ENCODE results near the gene TRAPPC10.
A peak's percentile ranks its signal among the peaks of the same experiment; 100 is the strongest.

TRAPPC10 gene

DNA sequence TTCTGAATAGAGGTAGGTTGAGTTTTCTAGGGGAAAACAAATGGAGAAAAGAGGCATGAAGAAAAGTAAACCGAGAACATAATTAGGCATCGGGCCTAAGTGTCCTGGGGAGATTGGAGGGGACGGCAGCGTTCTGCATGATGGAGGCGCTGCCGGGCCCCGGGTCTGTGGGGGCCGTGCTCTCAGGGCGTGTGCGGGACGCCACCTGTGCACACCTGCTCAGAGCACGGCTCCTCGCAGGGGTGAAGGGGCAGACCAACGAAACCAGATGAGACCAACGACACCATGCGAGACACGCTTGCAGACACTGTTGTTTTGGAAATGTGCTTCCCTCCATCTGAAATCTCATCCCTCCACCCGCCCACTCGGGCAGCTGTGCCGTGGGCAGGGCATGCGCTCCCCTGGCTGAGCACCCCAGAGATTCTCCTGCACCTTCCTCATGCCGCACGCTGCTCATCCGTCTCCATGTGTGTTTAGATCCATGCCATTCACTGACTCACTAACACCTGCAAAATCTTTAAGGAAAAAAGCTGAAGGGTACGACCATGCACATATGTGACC lies 28.2 kb upstream of the TRAPPC10 start:
- ATAC-seq = no peak

GRCh38 chr21:43984905-43985689 lies 27.0 kb upstream of the TRAPPC10 start:
- ATAC-seq = peak; percentile 9 to 51

- ATAC-seq = no peak
These were observed 26.3 kb upstream of the TRAPPC10 start for GRCh38 chr21:43985690-43986251.

- ATAC-seq = no peak
These were observed 25.3 kb upstream of the TRAPPC10 start for GRCh38 chr21:43986544-43987451.

GRCh38 chr21:43987509-43987908 lies 24.6 kb upstream of the TRAPPC10 start:
- no peak for ATAC-seq

GRCh38 chr21:43988016-43988415 lies 24.1 kb upstream of the TRAPPC10 start:
- no peak for ATAC-seq

GRCh38 chr21:43988506-43989230 lies 23.4 kb upstream of the TRAPPC10 start:
- no peak for ATAC-seq

DNA sequence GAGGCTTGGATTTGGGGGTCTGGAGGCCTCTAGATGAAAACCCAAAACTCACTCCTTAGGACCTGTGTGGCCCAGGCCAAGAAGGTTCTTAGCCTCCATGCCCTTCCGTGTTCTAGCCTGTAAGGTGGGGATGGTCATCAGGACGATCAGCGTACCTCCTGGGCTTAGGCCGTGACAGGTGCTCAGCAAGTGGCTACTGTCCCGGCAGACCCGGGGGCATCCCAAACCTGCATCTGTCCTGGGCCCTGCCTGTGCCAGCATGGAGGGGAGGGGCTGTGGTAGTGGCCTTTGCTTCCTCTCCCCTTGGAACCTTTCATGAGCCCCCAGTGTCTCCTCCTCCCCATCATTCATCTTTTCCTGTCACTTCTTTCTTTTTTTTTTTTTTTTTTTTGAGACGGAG lies 22.7 kb upstream of the TRAPPC10 start:
- ATAC-seq = no peak

DNA sequence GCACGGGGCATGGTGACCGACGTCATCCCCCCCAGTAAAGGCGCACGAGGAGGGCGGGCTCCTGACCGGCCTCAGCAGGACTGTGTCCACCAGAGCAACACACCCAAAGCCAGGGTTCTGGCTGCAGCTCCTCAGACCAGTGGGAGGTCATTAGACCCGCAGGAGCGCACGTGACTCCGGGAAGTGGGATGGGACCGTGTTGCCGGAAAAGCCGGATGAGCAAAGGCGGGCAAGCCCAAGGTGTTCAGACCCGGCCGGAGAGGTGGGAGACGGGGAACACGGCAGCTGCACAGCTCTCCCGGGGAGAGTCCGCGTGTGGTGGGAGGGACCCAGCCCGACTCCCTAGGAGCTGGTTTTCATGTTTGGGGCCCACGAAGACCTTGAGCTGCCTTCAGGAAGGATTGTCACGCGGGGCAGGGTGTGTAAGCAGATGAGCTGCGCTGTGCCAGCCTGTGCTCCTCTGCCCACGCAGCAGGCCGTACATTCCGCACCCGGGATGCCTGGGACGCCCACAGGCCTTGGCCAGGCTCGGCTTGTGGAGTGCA lies 20.6 kb upstream of the TRAPPC10 start:
- ATAC-seq = no peak

GRCh38 chr21:43992121-43992520 lies 20.0 kb upstream of the TRAPPC10 start:
- no peak for ATAC-seq

GRCh38 chr21:43993420-43993934 lies 18.6 kb upstream of the TRAPPC10 start:
- ATAC-seq = no peak

DNA sequence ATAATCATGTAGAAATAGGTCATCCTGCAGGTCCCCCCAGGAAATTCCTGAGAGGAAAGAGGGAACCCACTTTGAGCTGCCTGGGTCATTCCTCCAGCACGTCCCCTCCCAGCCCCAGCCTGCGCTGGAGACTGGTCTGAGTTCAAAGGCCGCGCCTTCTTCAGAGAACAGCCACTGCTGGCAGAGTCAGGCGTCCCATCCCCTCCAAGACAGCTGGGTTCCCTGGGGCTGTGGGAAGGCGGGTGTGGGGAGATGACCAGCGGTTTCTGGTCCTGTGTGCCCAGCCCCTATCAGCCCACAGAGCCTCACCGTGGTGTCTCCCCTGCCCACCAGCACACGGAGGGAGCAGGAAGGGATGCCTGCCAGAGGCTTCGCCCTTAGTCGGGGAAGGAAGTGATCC lies 18.0 kb upstream of the TRAPPC10 start:
- ATAC-seq = no peak

GRCh38 chr21:43994646-43995045 lies 17.5 kb upstream of the TRAPPC10 start:
- ATAC-seq = no peak

- ATAC-seq = no peak
These were observed 16.5 kb upstream of the TRAPPC10 start for GRCh38 chr21:43995521-43996105.

DNA sequence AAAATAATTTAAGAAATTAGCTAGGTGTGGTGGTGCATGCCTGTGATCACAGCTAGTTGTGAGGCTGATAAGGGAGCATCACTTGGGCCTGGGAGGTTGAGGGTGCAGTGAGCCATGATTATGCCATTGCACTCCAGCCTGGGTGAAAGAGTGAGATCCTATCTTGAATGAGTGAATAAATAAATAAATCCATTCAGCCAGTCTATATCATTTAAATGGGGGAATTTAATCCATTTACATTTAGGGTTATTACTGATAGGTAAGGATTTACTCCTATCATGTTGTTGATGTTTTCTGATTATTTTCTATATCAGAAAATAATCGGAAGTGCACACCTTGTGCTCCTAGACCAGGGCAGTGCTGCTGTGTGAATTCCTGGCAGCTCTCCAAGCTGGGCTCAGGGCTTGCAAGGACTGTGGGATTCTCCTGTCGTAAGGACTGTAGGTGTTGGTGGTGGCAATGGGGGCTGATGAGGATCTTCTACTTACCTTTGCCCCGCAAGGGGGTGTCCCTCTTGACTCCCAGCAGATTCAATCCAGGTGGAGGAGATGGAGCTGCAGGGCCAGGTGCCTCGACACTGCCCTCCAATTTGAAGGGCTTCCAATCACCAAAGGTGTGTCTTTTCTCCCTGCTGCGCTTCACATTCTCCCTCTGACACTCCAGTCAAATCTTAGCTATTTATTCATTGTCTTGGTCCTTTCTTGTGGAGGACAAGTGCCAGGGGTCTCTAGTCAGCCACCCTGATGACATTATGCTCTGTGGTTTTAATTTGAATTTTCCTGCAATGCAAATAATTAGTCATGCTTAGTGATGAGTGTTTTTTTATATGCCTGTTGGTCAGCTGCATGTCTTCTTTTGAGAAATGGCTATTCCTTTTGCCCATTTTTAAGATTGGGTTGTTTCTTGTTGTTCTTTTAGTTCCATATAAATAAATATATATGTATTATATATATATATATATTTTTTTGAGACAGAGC lies 14.1 kb upstream of the TRAPPC10 start:
- ATAC-seq = no peak

DNA sequence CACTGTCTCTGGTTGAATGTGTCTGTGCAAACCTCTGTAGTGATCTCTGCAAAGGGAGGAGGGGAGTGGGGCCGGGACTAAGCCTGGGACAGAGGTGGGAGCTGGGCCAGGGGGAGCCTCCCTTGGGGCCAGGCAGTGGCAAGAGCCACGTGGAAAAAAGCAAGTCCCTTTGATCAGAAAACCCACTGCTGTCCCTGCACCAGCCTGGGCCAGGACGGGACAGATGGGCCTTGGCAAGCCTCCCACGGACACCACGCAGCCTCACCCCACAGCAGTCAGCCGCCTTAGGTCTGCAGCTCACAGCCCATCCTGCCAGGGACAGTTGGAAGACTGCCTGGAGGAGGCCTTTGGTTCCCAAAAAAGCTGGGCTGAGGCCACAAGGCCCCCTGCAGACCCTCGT lies 11.7 kb upstream of the TRAPPC10 start:
- no peak for ATAC-seq

GRCh38 chr21:44002511-44002910 lies 9.6 kb upstream of the TRAPPC10 start:
- ATAC-seq = no peak

- no peak for ATAC-seq
These were observed 8.7 kb upstream of the TRAPPC10 start for GRCh38 chr21:44003307-44003966.

DNA sequence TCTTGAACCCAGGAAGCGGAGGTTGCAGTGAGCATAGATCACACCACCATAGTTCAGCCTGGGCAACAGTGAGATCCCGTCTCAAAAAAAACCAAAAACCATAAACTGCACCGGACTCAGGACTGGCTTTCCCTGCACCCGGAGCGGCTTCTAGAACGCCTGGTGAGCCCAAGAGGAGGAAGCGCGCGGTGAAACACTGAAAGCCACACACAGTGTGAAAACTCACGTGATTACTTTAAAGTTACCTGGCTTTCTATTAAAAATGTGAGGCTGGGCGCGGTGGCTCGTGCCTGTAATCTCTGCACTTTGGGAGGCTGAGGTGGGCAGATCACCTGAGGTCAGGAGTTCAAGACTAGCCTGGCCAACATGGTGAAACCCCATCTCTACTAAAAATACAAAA lies 7.0 kb upstream of the TRAPPC10 start:
- no peak for ATAC-seq

GRCh38 chr21:44005593-44005992 lies 6.5 kb upstream of the TRAPPC10 start:
- no peak for ATAC-seq

All from activated CD4-positive, CD25-positive, alpha-beta regulatory T cell treated with anti-CD3 and anti-CD28 coated beads, Interleukin-2, amount 50 U/mL, for 24 hours (primary cell).